Testis (tissue), 3 donors: ENCODE results near the gene TRAPPC3. TPM values are rescaled to one million over a fixed set of nuclear protein-coding genes. Genes with fewer than 3 reads are reported as not detected.

Experiments used
- DNase-seq: peaks from one replicate; pipeline ENCODE4 v3.0.0-alpha.2; 2019
- H3K27ac ChIP-seq, 2 donors: fragments of 200-600 bp; sonication (generic); one replicate each; pipeline ENCODE4 v1.5.1; 2019
- H3K27me3 ChIP-seq: fragments of 200-600 bp; sonication (generic); one replicate; pipeline ENCODE4 v1.5.1; 2019
- H3K36me3 ChIP-seq: fragments of 200-600 bp; sonication (generic); one replicate; pipeline ENCODE4 v1.5.1; 2017; ENCODE audit warnings: low read depth; ENCODE audit errors: missing control alignments
- H3K4me1 ChIP-seq: fragments of 200-600 bp; sonication (generic); one replicate; pipeline ENCODE4 v1.5.1; 2019
- H3K4me3 ChIP-seq, 2 donors: fragments of 200-600 bp; sonication (generic); one replicate each; pipeline ENCODE4 v1.5.1; 2017 to 2019
- H3K9me3 ChIP-seq: fragments of 200-600 bp; sonication (generic); one replicate; pipeline ENCODE4 v1.5.1; 2017
- CTCF ChIP-seq, 3 experiments: fragments of 450-650 bp in 2 of 3; fragments of 200-600 bp in 1 of 3; sonication (generic) in 1 of 3; IDR thresholded peaks; one replicate each; pipeline ENCODE4 v1.5.1; 2016 to 2019; ENCODE audit warnings: antibody characterized with exemption in 3 of 3, mild to moderate bottlenecking in 2 of 3, moderate library complexity in 1 of 3
- POLR2A ChIP-seq: fragments of 450-650 bp; IDR thresholded peaks from one replicate; pipeline ENCODE4 v1.6.1; 2017; ENCODE audit warnings: antibody characterized with exemption, mild to moderate bottlenecking, moderate library complexity
- WGBS, 2 donors: methylation state at CpG; one replicate each; pipeline ENCODE4 v1.1.5; 2018; 5-methylcytosine and 5-hydroxymethylcytosine counted together
- intact Hi-C: fragments of 100-400 bp; cut with DNase I; formaldehyde crosslinking; loops from one replicate; pipeline ENCODE4 v1.15.1; 2023; ENCODE audit warnings: low total_unique reads
- polyA plus RNA-seq: library from polyadenylated mRNA; stranded (reverse); fragments of 350-450 nt; fragmentation: Illumina TruSeq; extraction: RNeasy Lipid Tissue Mini Kit (QIAGEN cat#74804); gene quantifications from one replicate; pipeline ENCODE4 v1.2.3, GENCODE V29; 2014; ENCODE audit warnings: low read depth, low replicate concordance; ENCODE audit not compliant: insufficient read depth
- total RNA-seq, 2 donors: library from RNA; depleted of rRNA; stranded (reverse); fragments of >200 nt; gene quantifications; one replicate each; pipeline ENCODE4 v1.2.3, GENCODE V29; 2016

Gene TRAPPC3
- total and polyA plus RNA-seq, 3 donors from 2014 or later, result 109 to 146 (median 111) TPM

- H3K4me3 ChIP-seq, result no peak overlapping the region
- H3K36me3 ChIP-seq, result no peaks in the 10 kb centered on the region
- no peaks in the 10 kb centered on the region for H3K27me3 ChIP-seq
- peaks cover 42% of the 10 kb centered on the region for H3K4me1 ChIP-seq
- TF ChIP-seq CTCF (IDR thresholded peaks at IDR 0.05) (no peak), POLR2A (no peak)
- WGBS, 2 donors, result 65 to 78% methylated on average over 1 of the region's 1 CpG
- no peak for DNase-seq
- no peaks in the 10 kb centered on the region for H3K9me3 ChIP-seq
- peak overlapping the region in 1 of 2 donors; percentile 39 for H3K27ac ChIP-seq
- intact Hi-C loops, result no loop called here
Measured at GRCh38 chr1:36162680-36163239, 13.5 kb upstream of the TRAPPC3 start.

- no peak for DNase-seq
- Histone ChIP-seq H3K4me3 (no peak overlapping the region), H3K4me1 (peaks cover 49% of the 10 kb centered on the region), H3K27ac (peak overlapping the region in 1 of 2 donors; percentile 76), H3K27me3 (no peaks in the 10 kb centered on the region), H3K9me3 (no peaks in the 10 kb centered on the region), H3K36me3 (no peaks in the 10 kb centered on the region)
- TF ChIP-seq POLR2A (no peak), CTCF (IDR thresholded peaks at IDR 0.05) (no peak)
- 40 to 45% methylated on average over 14 of the region's 14 CpGs for WGBS, 2 donors
- intact Hi-C loops, result no loop called here
Measured at GRCh38 chr1:36161641-36162531, 12.6 kb upstream of the TRAPPC3 start.

GRCh38 chr1:36160949-36161485, 11.7 kb upstream of the TRAPPC3 start:
- TF ChIP-seq POLR2A (no peak), CTCF (IDR thresholded peaks at IDR 0.05) (peak in 2 of 3 experiments; percentile 4 to 33)
- H3K27ac ChIP-seq, result peak overlapping the region; percentile 65 to 76
- H3K9me3 ChIP-seq, result no peaks in the 10 kb centered on the region
- H3K4me3 ChIP-seq, result no peak overlapping the region
- peaks cover 49% of the 10 kb centered on the region for H3K4me1 ChIP-seq
- H3K36me3 ChIP-seq, result no peaks in the 10 kb centered on the region
- intact Hi-C loops, result no loop called here
- no peak for DNase-seq
- WGBS, 2 donors, result 20 to 26% methylated on average over 8 to 12 of the region's 12 CpGs
- no peaks in the 10 kb centered on the region for H3K27me3 ChIP-seq

GRCh38 chr1:36160388-36160948, 11.2 kb upstream of the TRAPPC3 start:
- DNase-seq, result no peak
- Histone ChIP-seq H3K27ac (peak overlapping the region; percentile 65 to 76), H3K4me3 (no peak overlapping the region), H3K4me1 (peaks cover 49% of the 10 kb centered on the region), H3K36me3 (no peaks in the 10 kb centered on the region), H3K9me3 (no peaks in the 10 kb centered on the region), H3K27me3 (no peaks in the 10 kb centered on the region)
- WGBS, 2 donors, result 46 to 55% methylated on average over 3 to 4 of the region's 4 CpGs
- TF ChIP-seq CTCF (IDR thresholded peaks at IDR 0.05), result no peak
- no peak for TF ChIP-seq POLR2A
- intact Hi-C loops, result no loop called here
